ENCODE measurements around the gene MICU1. TPM values are rescaled to one million over a fixed set of nuclear protein-coding genes. Genes with fewer than 3 reads are reported as not detected.

Gene MICU1
- total and polyA plus RNA-seq, 2 of the 13 experiments (the other 11 are each of a cell fraction or from before 2014, with no cell fraction given): 32.5 to 56.1 TPM

DNA sequence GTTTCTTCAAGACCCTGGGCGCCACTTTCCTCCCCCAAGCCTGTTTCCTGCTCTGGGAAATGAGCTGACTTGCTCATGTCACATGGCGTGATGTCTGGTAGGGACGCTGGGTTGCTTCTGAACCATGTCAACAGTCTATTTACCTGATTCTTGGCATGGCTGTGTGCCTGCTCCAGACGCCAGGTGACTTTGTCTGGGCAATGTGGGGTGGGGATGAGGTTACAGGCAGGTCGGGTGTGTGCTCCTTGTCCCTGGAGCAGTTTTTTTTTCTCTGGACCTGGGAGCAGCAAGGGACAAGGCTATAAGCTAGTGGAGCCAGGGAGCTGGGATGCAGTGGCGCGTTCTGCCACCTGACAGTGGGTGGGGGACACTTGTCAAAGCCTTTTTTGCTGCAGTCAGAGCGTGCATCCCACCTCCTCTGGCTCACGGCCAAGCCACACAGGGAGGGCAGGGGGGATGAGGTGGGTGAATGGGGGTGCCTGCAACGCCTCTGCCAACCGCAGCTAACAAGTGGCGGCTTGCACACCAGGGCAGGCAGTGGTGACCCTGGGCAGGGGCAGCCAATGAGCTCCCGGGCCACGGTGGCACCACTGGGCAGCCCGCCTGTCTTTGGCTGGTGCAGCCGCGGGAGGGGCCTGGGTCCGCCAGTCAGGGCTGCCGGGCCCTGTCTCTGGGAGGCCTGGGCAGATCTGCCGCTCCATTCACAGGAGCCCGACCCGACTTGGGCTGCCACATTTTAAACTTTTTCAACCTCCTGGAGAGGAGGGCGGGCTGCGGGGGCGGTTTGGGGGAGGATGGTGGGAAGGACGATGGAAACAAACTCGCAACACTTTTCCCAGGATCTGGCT is 294.1 kb downstream of the MICU1 start (continued):
- TF ChIP-seq ZBTB49 (CRISPR knock-in tag; IDR thresholded peaks at IDR 0.05; ENCODE audit: borderline replicate concordance): no peak
- TF ChIP-seq POLR2G (IDR thresholded peaks at IDR 0.05; ENCODE audit: low read depth, low read length): peak; percentile 58
- no peak for TF ChIP-seq SMARCC2 (IDR thresholded peaks at IDR 0.05)
- TF ChIP-seq JDP2 (CRISPR knock-in tag; IDR thresholded peaks at IDR 0.05; ENCODE audit: borderline replicate concordance): no peak
- TF ChIP-seq SNAI1 (CRISPR knock-in tag; IDR thresholded peaks at IDR 0.05; ENCODE audit: borderline replicate concordance): no peak
- TF ChIP-seq REXO4 (CRISPR knock-in tag; IDR thresholded peaks at IDR 0.05; ENCODE audit: borderline replicate concordance): no peak
- no peak for TF ChIP-seq CHCHD3 (CRISPR knock-in tag; IDR thresholded peaks at IDR 0.05)
- no peak for TF ChIP-seq ATF7 (IDR thresholded peaks at IDR 0.05)
- no peak for TF ChIP-seq ATF7 (CRISPR knock-in tag; IDR thresholded peaks at IDR 0.05)
- no peak for TF ChIP-seq MXD4 (CRISPR knock-in tag; IDR thresholded peaks at IDR 0.05)
- TF ChIP-seq RFX3 (CRISPR knock-in tag; IDR thresholded peaks at IDR 0.05): no peak
- TF ChIP-seq ZNF350 (CRISPR knock-in tag; IDR thresholded peaks at IDR 0.05; ENCODE audit: borderline replicate concordance, low read depth): 0 out of 2 replicates have a peak, but pooled peaks have one; percentile 38
- no peak for TF ChIP-seq ZSCAN31 (CRISPR knock-in tag; IDR thresholded peaks at IDR 0.05; ENCODE audit: low read depth)
- no peak; the same call in 1 of the 2 replicates for TF ChIP-seq CENPBD1 (CRISPR knock-in tag; IDR thresholded peaks at IDR 0.05; ENCODE audit: borderline replicate concordance, low read depth)
- TF ChIP-seq SNRNP70 (IDR thresholded peaks at IDR 0.05; ENCODE audit: low read depth, low read length): no peak
- no peak for TF ChIP-seq ZNF253 (CRISPR knock-in tag; IDR thresholded peaks at IDR 0.05; ENCODE audit: borderline replicate concordance)
- TF ChIP-seq ZBTB8A (CRISPR knock-in tag; IDR thresholded peaks at IDR 0.05; ENCODE audit: borderline replicate concordance, low read depth): no peak
- no peak; the same call in 1 of the 2 replicates for TF ChIP-seq ZNF792 (CRISPR knock-in tag; IDR thresholded peaks at IDR 0.05)
- TF ChIP-seq PHF20 (CRISPR knock-in tag; IDR thresholded peaks at IDR 0.05): no peak
- no peak for TF ChIP-seq ATRX (CRISPR knock-in tag; IDR thresholded peaks at IDR 0.05; ENCODE audit: borderline replicate concordance)
- TF ChIP-seq TCF7L2 (IDR thresholded peaks at IDR 0.05; ENCODE audit: low read depth, low read length): no peak
- TF ChIP-seq ZNF383 (CRISPR knock-in tag; IDR thresholded peaks at IDR 0.05; ENCODE audit: borderline replicate concordance): no peak
- no peak for TF ChIP-seq ZNF557 (CRISPR knock-in tag; IDR thresholded peaks at IDR 0.05)
- TF ChIP-seq, protein P1, sequence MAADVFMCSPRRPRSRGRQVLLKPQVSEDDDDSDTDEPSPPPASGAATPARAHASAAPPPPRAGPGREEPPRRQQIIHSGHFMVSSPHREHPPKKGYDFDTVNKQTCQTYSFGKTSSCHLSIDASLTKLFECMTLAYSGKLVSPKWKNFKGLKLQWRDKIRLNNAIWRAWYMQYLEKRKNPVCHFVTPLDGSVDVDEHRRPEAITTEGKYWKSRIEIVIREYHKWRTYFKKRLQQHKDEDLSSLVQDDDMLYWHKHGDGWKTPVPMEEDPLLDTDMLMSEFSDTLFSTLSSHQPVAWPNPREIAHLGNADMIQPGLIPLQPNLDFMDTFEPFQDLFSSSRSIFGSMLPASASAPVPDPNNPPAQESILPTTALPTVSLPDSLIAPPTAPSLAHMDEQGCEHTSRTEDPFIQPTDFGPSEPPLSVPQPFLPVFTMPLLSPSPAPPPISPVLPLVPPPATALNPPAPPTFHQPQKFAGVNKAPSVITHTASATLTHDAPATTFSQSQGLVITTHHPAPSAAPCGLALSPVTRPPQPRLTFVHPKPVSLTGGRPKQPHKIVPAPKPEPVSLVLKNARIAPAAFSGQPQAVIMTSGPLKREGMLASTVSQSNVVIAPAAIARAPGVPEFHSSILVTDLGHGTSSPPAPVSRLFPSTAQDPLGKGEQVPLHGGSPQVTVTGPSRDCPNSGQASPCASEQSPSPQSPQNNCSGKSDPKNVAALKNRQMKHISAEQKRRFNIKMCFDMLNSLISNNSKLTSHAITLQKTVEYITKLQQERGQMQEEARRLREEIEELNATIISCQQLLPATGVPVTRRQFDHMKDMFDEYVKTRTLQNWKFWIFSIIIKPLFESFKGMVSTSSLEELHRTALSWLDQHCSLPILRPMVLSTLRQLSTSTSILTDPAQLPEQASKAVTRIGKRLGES (CRISPR knock-in tag; IDR thresholded peaks at IDR 0.05; ENCODE audit: borderline replicate concordance): no peak
- TF ChIP-seq ZNF546 (CRISPR knock-in tag; conservative IDR thresholded peaks at IDR 0.05): no peak
- TF ChIP-seq MZF1 (CRISPR knock-in tag; IDR thresholded peaks at IDR 0.05; ENCODE audit: borderline replicate concordance): peak; percentile 79; the same call in 1 of the 2 replicates

All from HepG2 (cell line).